Superior temporal gyrus (tissue), 1 donor: ENCODE data around the gene TUBA8.
"Not testable (repeated sequence)": the region's sequence is repeated elsewhere in the genome, so short reads cannot be mapped to it uniquely, and the experiment has no call there.

Experiments used
- DNase-seq: peaks from one replicate; pipeline ENCODE4 v3.0.0-alpha.2; 2016; ENCODE audit errors: extremely low spot score

The TUBA8 gene

GRCh38 chr22:18105981-18106380 is 4.6 kb upstream of the TUBA8 start:
- DNase-seq: not testable (repeated sequence)

GRCh38 chr22:18106550-18107341 is 3.9 kb upstream of the TUBA8 start:
- not testable (repeated sequence) for DNase-seq

GRCh38 chr22:18108187-18108586 is 2.4 kb upstream of the TUBA8 start:
- DNase-seq: no peak

GRCh38 chr22:18109410-18110193 is 1.0 kb upstream of the TUBA8 start:
- DNase-seq: peak; percentile 40

GRCh38 chr22:18110954-18111758 is 547 bp downstream of the TUBA8 start:
- DNase-seq: no peak

GRCh38 chr22:18111759-18112330 is 1.2 kb downstream of the TUBA8 start:
- DNase-seq: no peak

GRCh38 chr22:18112440-18112839 is 1.8 kb downstream of the TUBA8 start:
- no peak for DNase-seq

- DNase-seq: no peak
Observed at GRCh38 chr22:18113680-18114394, 3.2 kb downstream of the TUBA8 start.

GRCh38 chr22:18114495-18114894 is 3.9 kb downstream of the TUBA8 start:
- DNase-seq: no peak

- no peak for DNase-seq
Observed at GRCh38 chr22:18114976-18115652, 4.5 kb downstream of the TUBA8 start.

- DNase-seq: no peak
Observed at GRCh38 chr22:18115906-18116371, 5.3 kb downstream of the TUBA8 start.

GRCh38 chr22:18116634-18117033 is 6.0 kb downstream of the TUBA8 start:
- no peak for DNase-seq

- DNase-seq: no peak
Observed at GRCh38 chr22:18118345-18118915, 7.8 kb downstream of the TUBA8 start.

GRCh38 chr22:18119409-18120110 is 9.0 kb downstream of the TUBA8 start:
- no peak for DNase-seq

GRCh38 chr22:18120857-18121256 is 10.2 kb downstream of the TUBA8 start:
- DNase-seq: no peak

GRCh38 chr22:18121506-18121905 is 10.9 kb downstream of the TUBA8 start:
- DNase-seq: no peak

- no peak for DNase-seq
Observed at GRCh38 chr22:18121954-18122554, 11.4 kb downstream of the TUBA8 start.

- not testable (repeated sequence) for DNase-seq
Observed at GRCh38 chr22:18123476-18124025, 12.9 kb downstream of the TUBA8 start.

- DNase-seq: no peak
Observed at GRCh38 chr22:18126606-18127005, 16.0 kb downstream of the TUBA8 start.
